Right ventricle myocardium inferior (tissue), 1 donor: ENCODE measurements around the gene SLC9C1. TPM values are rescaled to one million over a fixed set of nuclear protein-coding genes. Genes with fewer than 3 reads are reported as not detected.

Experiments used
- ATAC-seq: fragments of 200-7000 bp; cut with Tn5 transposase; one replicate; pipeline ENCODE4 v1.9.1; 2020; ENCODE audit warnings: mild to moderate bottlenecking, moderate library complexity
- DNase-seq: peaks from one replicate; pipeline ENCODE4 v3.0.0; 2021; ENCODE audit errors: missing footprints
- intact Hi-C: fragments of 100-400 bp; cut with DNase I; formaldehyde crosslinking; loops from one replicate; pipeline ENCODE4 v1.11.0; 2022
- total RNA-seq: library from RNA; stranded (reverse); fragmentation: NEBNext Ultra II Directional; extraction: Animal tissue kit (Norgen Biotek cat#: 25700); gene quantifications from one replicate; pipeline ENCODE4 v1.2.1, GENCODE V29; 2021
- donor health status: DM: no; HTN: yes; CAD: no; lungs with severe emphysema.

Gene SLC9C1
- total RNA-seq, 1 donor from 2014 or later: 0.95 TPM

- intact Hi-C loops: no loop called here
- no peak for DNase-seq
- peak; percentile 35 for ATAC-seq
These were observed 156.9 kb downstream of the SLC9C1 start for GRCh38 chr3:112136959-112137693.

- no peak for DNase-seq
- intact Hi-C loops: no loop called here
- no peak for ATAC-seq
These were observed 158.0 kb downstream of the SLC9C1 start for GRCh38 chr3:112136046-112136445.

GRCh38 chr3:112134335-112135124 is 159.5 kb downstream of the SLC9C1 start:
- no peak for ATAC-seq
- intact Hi-C loops: no loop called here
- DNase-seq: no peak

GRCh38 chr3:112133626-112134334 is 160.2 kb downstream of the SLC9C1 start:
- no peak for DNase-seq
- no peak for ATAC-seq
- intact Hi-C loops: no loop called here

- ATAC-seq: peak; percentile 78
- intact Hi-C loops: no loop called here
- DNase-seq: peak; percentile 73
These were observed 161.0 kb downstream of the SLC9C1 start, which contains the start of gene GCSAM for GRCh38 chr3:112132975-112133448. TSS of gene GCSAM (minus strand) at chr3:112133248. CDS start at chr3:112133120, 128 bp downstream.

- intact Hi-C loops: no loop called here
- DNase-seq (no peak), ATAC-seq (no peak)
These were observed 161.5 kb downstream of the SLC9C1 start for GRCh38 chr3:112132554-112132953.

GRCh38 chr3:112132088-112132487 is 161.9 kb downstream of the SLC9C1 start:
- DNase-seq: no peak
- intact Hi-C loops: no loop called here
- ATAC-seq: no peak

GRCh38 chr3:112131111-112131510 is 162.9 kb downstream of the SLC9C1 start:
- no peak for DNase-seq
- no peak for ATAC-seq
- intact Hi-C loops: no loop called here

- no peak for ATAC-seq
- DNase-seq: no peak
- intact Hi-C loops: no loop called here
These were observed 163.4 kb downstream of the SLC9C1 start for GRCh38 chr3:112130638-112130993.

GRCh38 chr3:112129925-112130637 is 163.9 kb downstream of the SLC9C1 start:
- no peak for DNase-seq
- intact Hi-C loops: no loop called here
- no peak for ATAC-seq

GRCh38 chr3:112128843-112129727 is 164.9 kb downstream of the SLC9C1 start:
- ATAC-seq (no peak), DNase-seq (no peak)
- intact Hi-C loops: no loop called here

- intact Hi-C loops: no loop called here
- DNase-seq (no peak), ATAC-seq (no peak)
These were observed 166.2 kb downstream of the SLC9C1 start for GRCh38 chr3:112127522-112128494.

GRCh38 chr3:112126511-112126911 is 167.5 kb downstream of the SLC9C1 start:
- DNase-seq (no peak), ATAC-seq (no peak)
- intact Hi-C loops: no loop called here

GRCh38 chr3:112124907-112125607 is 169.0 kb downstream of the SLC9C1 start:
- ATAC-seq: no peak
- DNase-seq: no peak
- intact Hi-C loops: no loop called here

GRCh38 chr3:112123548-112123947 is 170.5 kb downstream of the SLC9C1 start:
- DNase-seq (no peak), ATAC-seq (no peak)
- intact Hi-C loops: no loop called here

GRCh38 chr3:112122870-112123269 is 171.1 kb downstream of the SLC9C1 start:
- intact Hi-C loops: no loop called here
- DNase-seq (no peak), ATAC-seq (no peak)
